Left lung (tissue), 10 donors: ENCODE results near the gene PCED1A. TPM values are rescaled to one million over a fixed set of nuclear protein-coding genes. Genes with fewer than 3 reads are reported as not detected.

Experiments
- ATAC-seq: fragments of 200-7000 bp; cut with Tn5 transposase; one replicate; pipeline ENCODE4 v1.9.1; 2020; ENCODE audit warnings: moderate library complexity
- DNase-seq, 4 donors: peaks; one replicate each; pipeline ENCODE4 v3.0.0-alpha.2; 2013 to 2020
- H3K27ac ChIP-seq, 2 donors: fragments of 200-600 bp; sonication (generic) in 1 of 2; one replicate each; pipeline versions ENCODE4 v1.5.0 to v1.8.0; 2020 to 2021
- H3K27me3 ChIP-seq, 2 donors: fragments of 200-600 bp; sonication (generic) in 1 of 2; one replicate each; pipeline versions ENCODE4 v1.5.0 to v1.8.0; 2020 to 2021
- H3K36me3 ChIP-seq, 2 donors: fragments of 200-600 bp; sonication (generic) in 1 of 2; one replicate each; pipeline versions ENCODE4 v1.5.0 to v1.8.0; 2020 to 2021
- H3K4me1 ChIP-seq, 2 donors: fragments of 200-600 bp; one replicate each; pipeline ENCODE4 v1.8.0; 2021
- H3K4me3 ChIP-seq, 2 donors: fragments of 200-600 bp; sonication (generic) in 1 of 2; one replicate each; pipeline versions ENCODE4 v1.5.0 to v1.8.0; 2020 to 2021; ENCODE audit warnings: mild to moderate bottlenecking in 1 of 2
- H3K9me3 ChIP-seq, 2 donors: fragments of 200-600 bp; sonication (generic) in 1 of 2; one replicate each; pipeline versions ENCODE4 v1.5.0 to v1.8.0; 2020 to 2021
- CTCF ChIP-seq, 2 donors: fragments of 200-600 bp; sonication (generic) in 1 of 2; IDR thresholded peaks; one replicate each; pipeline versions ENCODE4 v1.5.0 to v1.8.0; 2021; ENCODE audit warnings: antibody characterized with exemption in 2 of 2
- intact Hi-C, 2 donors: fragments of 100-400 bp; cut with DNase I; formaldehyde crosslinking; loops; one replicate each; pipeline versions ENCODE4 v1.11.2 to v1.14.2; 2022
- polyA plus RNA-seq, 6 donors: library from polyadenylated mRNA; unstranded; fragments of 120-200 nt; gene quantifications; one replicate each; pipeline ENCODE4 v1.2.1, GENCODE V29; 2013; ENCODE audit not compliant: insufficient read length in 6 of 6
- total RNA-seq, 2 donors: library from RNA; stranded (reverse); fragmentation: NEBNext Ultra II Directional; extraction: Animal tissue kit (Norgen Biotek cat#: 25700); gene quantifications; one replicate each; pipeline ENCODE4 v1.2.1, GENCODE V29; 2021
- donor health status: DM: no; HTN: yes; CAD: no.
- donor health status: DM: no; HTN: no; CAD: no.

PCED1A gene
- total and polyA plus RNA-seq, 8 donors, result 34.3 to 66.7 (median 55.8) TPM

GRCh38 chr20:2794202-2794748 lies 46.2 kb downstream of the PCED1A start:
- Histone ChIP-seq H3K36me3 (no peaks in the 10 kb centered on the region), H3K4me3 (no peak overlapping the region), H3K27ac (no peak overlapping the region), H3K4me1 (peaks cover 0 to 4% of the 10 kb centered on the region in 2 donors), H3K9me3 (no peaks in the 10 kb centered on the region), H3K27me3 (peaks cover 0 to 71% of the 10 kb centered on the region in 2 donors)
- intact Hi-C loops, result no loop called here
- DNase-seq (no peak), ATAC-seq (no peak)
- no peak for TF ChIP-seq CTCF (IDR thresholded peaks at IDR 0.05)

- intact Hi-C loops, result no loop called here
- Histone ChIP-seq H3K27me3 (peaks cover 0 to 66% of the 10 kb centered on the region in 2 donors), H3K4me3 (no peak overlapping the region), H3K9me3 (no peaks in the 10 kb centered on the region), H3K36me3 (no peaks in the 10 kb centered on the region), H3K27ac (no peak overlapping the region), H3K4me1 (no peaks in the 10 kb centered on the region)
- no peak for DNase-seq
- TF ChIP-seq CTCF (IDR thresholded peaks at IDR 0.05), result no peak
- no peak for ATAC-seq
Observed at GRCh38 chr20:2793471-2793870, 47.0 kb downstream of the PCED1A start.

Other genes with a start within 250 kb of the PCED1A start
- 100 to 1,000 TPM in 1 of 2 donors, 10 to 100 TPM in 1; 81.0 to 182 TPM for gene NOP56, start 188.0 kb downstream of the PCED1A start, total RNA-seq
- 100 to 1,000 TPM; 195 to 241 (median 207) TPM for gene NOP56, start 188.0 kb downstream of the PCED1A start, polyA plus RNA-seq
- gene IDH3B, start 176.4 kb downstream of the PCED1A start, total RNA-seq, result 10 to 100 TPM; 51.7 to 64.8 TPM
- 100 to 1,000 TPM; 109 to 129 (median 114) TPM for gene IDH3B, start 176.4 kb downstream of the PCED1A start, polyA plus RNA-seq
- 10 to 100 TPM in 1 of 2 donors, 1 to 10 TPM in 1; 10.0 to 11.9 TPM for gene EBF4, start 147.9 kb downstream of the PCED1A start, total RNA-seq
- gene EBF4, start 147.9 kb downstream of the PCED1A start, polyA plus RNA-seq, result 10 to 100 TPM; 37.4 to 55.9 (median 44.2) TPM
- 10 to 100 TPM in 1 of 2 donors, 1 to 10 TPM in 1; 8.1 to 25.8 TPM for gene CPXM1, start 40.0 kb downstream of the PCED1A start, total RNA-seq
- 10 to 100 TPM; 68.1 to 93.7 (median 79.6) TPM for gene CPXM1, start 40.0 kb downstream of the PCED1A start, polyA plus RNA-seq
- not detected for gene C20orf141, start 25.7 kb downstream of the PCED1A start, total RNA-seq
- not detected for gene C20orf141, start 25.7 kb downstream of the PCED1A start, polyA plus RNA-seq
- gene TMEM239, start 24.3 kb downstream of the PCED1A start, total RNA-seq, result not detected
- under 1 TPM in 1 of 6 donors, not detected in 5; 0.05 TPM for gene TMEM239, start 24.3 kb downstream of the PCED1A start, polyA plus RNA-seq
- gene VPS16, start 90 bp upstream of the PCED1A start, total RNA-seq, result 10 to 100 TPM; 38.6 to 42.7 TPM
- gene VPS16, start 90 bp upstream of the PCED1A start, polyA plus RNA-seq, result 10 to 100 TPM; 31.9 to 42.0 (median 34.8) TPM
- 10 to 100 TPM; 51.0 to 54.0 TPM for gene PTPRA, start 32.8 kb upstream of the PCED1A start, total RNA-seq
- 10 to 100 TPM; 76.9 to 88.1 (median 80.1) TPM for gene PTPRA, start 32.8 kb upstream of the PCED1A start, polyA plus RNA-seq
- gene GNRH2, start 203.0 kb upstream of the PCED1A start, total RNA-seq, result under 1 TPM in 1 of 2 donors, not detected in 1; 0.63 TPM
- gene GNRH2, start 203.0 kb upstream of the PCED1A start, polyA plus RNA-seq, result 1 to 10 TPM in 1 of 6 donors, under 1 TPM in 4, not detected in 1; 0.52 to 1.4 (median 0.66) TPM
- gene MRPS26, start 205.4 kb upstream of the PCED1A start, total RNA-seq, result 10 to 100 TPM; 37.4 to 40.4 TPM
- 10 to 100 TPM; 36.0 to 57.0 (median 47.6) TPM for gene MRPS26, start 205.4 kb upstream of the PCED1A start, polyA plus RNA-seq
- gene OXT, start 231.0 kb upstream of the PCED1A start, total RNA-seq, result under 1 TPM in 1 of 2 donors, not detected in 1; 0.55 TPM
- not detected for gene OXT, start 231.0 kb upstream of the PCED1A start, polyA plus RNA-seq
- not detected for gene AVP, start 244.1 kb upstream of the PCED1A start, total RNA-seq
- not detected for gene AVP, start 244.1 kb upstream of the PCED1A start, polyA plus RNA-seq